ENCODE data around the gene LMTK2. TPM values are rescaled to one million over a fixed set of nuclear protein-coding genes. Genes with fewer than 3 reads are reported as not detected.

The LMTK2 gene
- total RNA-seq, 1 donor from 2014 or later, result 10.1 TPM

GRCh38 chr7:98203261-98203963 is 96.8 kb downstream of the LMTK2 start:
- DNase-seq (ENCODE audit: low spot score), result no peak

GRCh38 chr7:98203964-98204605 is 97.4 kb downstream of the LMTK2 start:
- DNase-seq (ENCODE audit: low spot score), result no peak

GRCh38 chr7:98204670-98205069 is 98.0 kb downstream of the LMTK2 start:
- DNase-seq (ENCODE audit: low spot score), result no peak

- DNase-seq (ENCODE audit: low spot score), result no peak
Observed at GRCh38 chr7:98205162-98205845, 98.6 kb downstream of the LMTK2 start.

GRCh38 chr7:98206451-98207330 is 100.0 kb downstream of the LMTK2 start:
- no peak for DNase-seq (ENCODE audit: low spot score)

- DNase-seq (ENCODE audit: low spot score), result no peak
Observed at GRCh38 chr7:98209166-98209920, 102.7 kb downstream of the LMTK2 start.

GRCh38 chr7:98210513-98211220 is 104.0 kb downstream of the LMTK2 start:
- no peak for DNase-seq (ENCODE audit: low spot score)

- DNase-seq (ENCODE audit: low spot score), result no peak
Observed at GRCh38 chr7:98211221-98211675, 104.6 kb downstream of the LMTK2 start, which contains the start of gene BHLHA15. Gene BHLHA15 (plus strand): TSS chr7:98211439. CDS start chr7:98212310, 871 bp downstream.

GRCh38 chr7:98211676-98212531 is 105.2 kb downstream of the LMTK2 start:
- no peak for DNase-seq (ENCODE audit: low spot score)

- DNase-seq (ENCODE audit: low spot score), result no peak
Observed at GRCh38 chr7:98212532-98213041, 105.9 kb downstream of the LMTK2 start.

GRCh38 chr7:98213296-98213887 is 106.7 kb downstream of the LMTK2 start:
- no peak for DNase-seq (ENCODE audit: low spot score)

GRCh38 chr7:98213888-98214810 is 107.5 kb downstream of the LMTK2 start:
- no peak for DNase-seq (ENCODE audit: low spot score)

GRCh38 chr7:98214811-98215321 is 108.2 kb downstream of the LMTK2 start:
- no peak for DNase-seq (ENCODE audit: low spot score)

- DNase-seq (ENCODE audit: low spot score), result no peak
Observed at GRCh38 chr7:98215561-98216495, 109.2 kb downstream of the LMTK2 start.

GRCh38 chr7:98216941-98217622 is 110.4 kb downstream of the LMTK2 start:
- DNase-seq (ENCODE audit: low spot score), result no peak

Measured in umbilical cord (tissue), 2 donors.